Thyroid gland (tissue), 4 donors: ENCODE data around the gene CAMTA1.

ENCODE experiments used
- POLR2A ChIP-seq, 2 donors: fragments of 450-650 bp; IDR thresholded peaks; one replicate each; pipeline ENCODE4 v1.6.1; 2017; ENCODE audit warnings: antibody characterized with exemption in 2 of 2, mild to moderate bottlenecking in 2 of 2, moderate library complexity in 1 of 2
- TF ChIP-seq, protein P1 (sequence below), 6 experiments: fragments of 200-600 bp in 3 of 6; fragments of 450-650 bp in 3 of 6; sonication (generic) in 3 of 6; IDR thresholded peaks; one replicate each; pipeline ENCODE4 v1.5.1; 2016 to 2019; ENCODE audit warnings: antibody characterized with exemption in 6 of 6, mild to moderate bottlenecking in 2 of 6, inconsistent platforms in 1 of 6, moderate library complexity in 1 of 6

- no peak for TF ChIP-seq POLR2A (IDR thresholded peaks at IDR 0.05)
- TF ChIP-seq, protein P1, sequence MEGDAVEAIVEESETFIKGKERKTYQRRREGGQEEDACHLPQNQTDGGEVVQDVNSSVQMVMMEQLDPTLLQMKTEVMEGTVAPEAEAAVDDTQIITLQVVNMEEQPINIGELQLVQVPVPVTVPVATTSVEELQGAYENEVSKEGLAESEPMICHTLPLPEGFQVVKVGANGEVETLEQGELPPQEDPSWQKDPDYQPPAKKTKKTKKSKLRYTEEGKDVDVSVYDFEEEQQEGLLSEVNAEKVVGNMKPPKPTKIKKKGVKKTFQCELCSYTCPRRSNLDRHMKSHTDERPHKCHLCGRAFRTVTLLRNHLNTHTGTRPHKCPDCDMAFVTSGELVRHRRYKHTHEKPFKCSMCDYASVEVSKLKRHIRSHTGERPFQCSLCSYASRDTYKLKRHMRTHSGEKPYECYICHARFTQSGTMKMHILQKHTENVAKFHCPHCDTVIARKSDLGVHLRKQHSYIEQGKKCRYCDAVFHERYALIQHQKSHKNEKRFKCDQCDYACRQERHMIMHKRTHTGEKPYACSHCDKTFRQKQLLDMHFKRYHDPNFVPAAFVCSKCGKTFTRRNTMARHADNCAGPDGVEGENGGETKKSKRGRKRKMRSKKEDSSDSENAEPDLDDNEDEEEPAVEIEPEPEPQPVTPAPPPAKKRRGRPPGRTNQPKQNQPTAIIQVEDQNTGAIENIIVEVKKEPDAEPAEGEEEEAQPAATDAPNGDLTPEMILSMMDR (IDR thresholded peaks at IDR 0.05) = no peak
Measured at GRCh38 chr1:6891781-6892579, 106.7 kb downstream of the CAMTA1 start.
